Hepatocyte (in vitro differentiated cells): Measurements from ENCODE around the gene CALCOCO2. TPM values are rescaled to one million over a fixed set of nuclear protein-coding genes. Genes with fewer than 3 reads are reported as not detected.

Experiments used
- DNase-seq: peaks from one replicate; pipeline ENCODE4 v3.0.0-alpha.2; 2016; ENCODE audit warnings: low spot score
- H2AFZ ChIP-seq: fragments of 200-600 bp; sonication (generic); 2 replicates; pipeline ENCODE4 v1.6.0; 2016; ENCODE audit warnings: antibody characterized with exemption, mild to moderate bottlenecking
- H3K27ac ChIP-seq: fragments of 200-600 bp; sonication (generic); 2 replicates; pipeline ENCODE4 v1.5.1; 2016; ENCODE audit warnings: mild to moderate bottlenecking
- H3K27me3 ChIP-seq: fragments of 200-600 bp; sonication (generic); 2 replicates; pipeline ENCODE4 v1.6.1; 2016
- H3K36me3 ChIP-seq: fragments of 200-600 bp; sonication (generic); replicated peaks from 2 replicates; pipeline ENCODE4 v1.5.1; 2016; ENCODE audit warnings: low read depth; ENCODE audit not compliant: insufficient read depth
- H3K4me1 ChIP-seq: fragments of 200-600 bp; sonication (generic); 2 replicates; pipeline ENCODE4 v1.5.1; 2016; ENCODE audit warnings: mild to moderate bottlenecking, moderate library complexity; ENCODE audit not compliant: insufficient read depth
- H3K4me2 ChIP-seq: fragments of 200-600 bp; sonication (generic); 2 replicates; pipeline ENCODE4 v1.6.0; 2016
- H3K4me3 ChIP-seq: fragments of 200-600 bp; sonication (generic); 2 replicates; pipeline ENCODE4 v1.5.1; 2016; ENCODE audit warnings: mild to moderate bottlenecking
- H3K79me2 ChIP-seq: fragments of 200-600 bp; sonication (generic); 2 replicates; pipeline ENCODE4 v1.6.0; 2017; ENCODE audit warnings: mild to moderate bottlenecking
- H3K9me2 ChIP-seq: fragments of 200-600 bp; sonication (generic); replicated peaks from 2 replicates; pipeline ENCODE4 v1.6.0; 2017; ENCODE audit warnings: mild to moderate bottlenecking; ENCODE audit not compliant: insufficient read depth
- H3K9me3 ChIP-seq: fragments of 200-600 bp; sonication (generic); 2 replicates; pipeline ENCODE4 v1.5.1; 2016; ENCODE audit warnings: low read depth, mild to moderate bottlenecking
- H4K20me1 ChIP-seq: fragments of 200-600 bp; sonication (generic); 2 replicates; pipeline ENCODE4 v1.6.0; 2016; ENCODE audit warnings: mild to moderate bottlenecking; ENCODE audit not compliant: insufficient read depth, poor library complexity, severe bottlenecking
- EZH2 ChIP-seq: fragments of 200-600 bp; sonication (generic); IDR thresholded peaks from 2 replicates; pipeline ENCODE4 v1.6.1; 2016; ENCODE audit warnings: antibody characterized with exemption, mild to moderate bottlenecking, borderline replicate concordance
- EZH2phosphoT487 ChIP-seq: fragments of 200-600 bp; sonication (generic); IDR thresholded peaks from one replicate; pipeline ENCODE4 v1.6.1; 2018; ENCODE audit warnings: antibody characterized with exemption, mild to moderate bottlenecking, low read depth, moderate library complexity; ENCODE audit not compliant: unreplicated experiment, severe bottlenecking
- WGBS: methylation state at CpG from one replicate; pipeline ENCODE4 v1.1.6; 2016; ENCODE audit warnings: low lambda C conversion rate; ENCODE audit errors: missing lambda C conversion rate; 5-methylcytosine and 5-hydroxymethylcytosine counted together
- polyA plus RNA-seq: library from polyadenylated mRNA; unstranded; fragments of >200 nt; fragmentation: Nextera tagmentation; extraction: Ambion mirVana; gene quantifications from 2 replicates; pipeline ENCODE4 v1.2.1, GENCODE V29; 2016
- total RNA-seq: library from RNA; depleted of rRNA; stranded (reverse); fragments of >200 nt; gene quantifications from 2 replicates; pipeline ENCODE4 v1.2.3, GENCODE V29; 2014
- TF ChIP-seq, protein P1 (sequence below): fragments of 200-600 bp; sonication (generic); IDR thresholded peaks from 2 replicates; pipeline ENCODE4 v1.5.1; 2016; ENCODE audit warnings: antibody characterized with exemption, mild to moderate bottlenecking; ENCODE audit not compliant: poor library complexity

Gene CALCOCO2, protein sequence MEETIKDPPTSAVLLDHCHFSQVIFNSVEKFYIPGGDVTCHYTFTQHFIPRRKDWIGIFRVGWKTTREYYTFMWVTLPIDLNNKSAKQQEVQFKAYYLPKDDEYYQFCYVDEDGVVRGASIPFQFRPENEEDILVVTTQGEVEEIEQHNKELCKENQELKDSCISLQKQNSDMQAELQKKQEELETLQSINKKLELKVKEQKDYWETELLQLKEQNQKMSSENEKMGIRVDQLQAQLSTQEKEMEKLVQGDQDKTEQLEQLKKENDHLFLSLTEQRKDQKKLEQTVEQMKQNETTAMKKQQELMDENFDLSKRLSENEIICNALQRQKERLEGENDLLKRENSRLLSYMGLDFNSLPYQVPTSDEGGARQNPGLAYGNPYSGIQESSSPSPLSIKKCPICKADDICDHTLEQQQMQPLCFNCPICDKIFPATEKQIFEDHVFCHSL
- total RNA-seq (68.8 and 76.3 TPM in 2 replicates), polyA plus RNA-seq (63.4 and 79.2 TPM in 2 replicates)

DNA sequence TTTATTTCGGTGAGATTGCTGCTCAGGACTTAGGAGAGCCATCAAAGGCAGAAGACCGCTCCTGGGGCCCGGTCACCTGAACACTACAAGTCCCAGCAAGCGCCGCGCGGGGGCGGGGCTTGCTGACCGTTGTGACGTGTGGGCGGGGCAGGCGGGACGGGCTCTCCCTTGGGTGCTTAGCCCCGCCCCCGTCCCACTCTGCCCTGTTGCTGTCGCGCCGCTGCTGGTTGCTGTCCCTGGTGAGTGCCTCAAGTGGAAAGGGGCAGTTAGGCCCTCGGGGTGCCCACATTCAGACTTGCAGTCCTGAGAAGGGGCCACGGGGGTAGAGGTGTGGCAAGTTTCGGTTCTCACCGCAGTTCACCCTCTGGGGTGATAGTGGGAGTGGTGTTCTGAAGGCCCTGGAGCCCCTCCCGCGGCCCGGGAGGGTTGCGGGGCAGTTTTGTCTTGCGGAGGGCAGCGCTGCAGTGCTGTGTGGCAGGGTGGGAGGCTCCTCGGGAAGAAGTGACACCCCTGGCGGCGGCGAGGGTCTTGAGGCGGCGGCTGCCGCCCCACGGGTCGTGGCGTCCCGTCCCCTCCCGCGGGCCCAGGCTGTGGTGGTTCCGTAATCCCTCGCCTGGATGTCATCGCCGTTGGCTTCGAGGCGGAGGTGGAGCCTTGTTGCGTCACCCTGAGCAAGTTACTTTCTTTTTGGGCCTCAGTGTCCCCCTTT, at the start of gene CALCOCO2:
CALCOCO2 (plus strand) TSS at position 196 of the 709 bp plus-strand sequence. CDS start 10,673 bp downstream, outside the sequence.
- H3K9me2 ChIP-seq: no peaks in the 10 kb centered on the region
- peaks cover 10% of the 10 kb centered on the region for H3K4me1 ChIP-seq
- H3K27me3 ChIP-seq: no peaks in the 10 kb centered on the region
- WGBS: under 1% methylated on average over 48 of the region's 48 CpGs
- H2AFZ ChIP-seq: peak within 1 kb of the TSS; percentile 77
- no peak for TF ChIP-seq EZH2phosphoT487
- TF ChIP-seq EZH2: no peak
- TF ChIP-seq, protein P1, sequence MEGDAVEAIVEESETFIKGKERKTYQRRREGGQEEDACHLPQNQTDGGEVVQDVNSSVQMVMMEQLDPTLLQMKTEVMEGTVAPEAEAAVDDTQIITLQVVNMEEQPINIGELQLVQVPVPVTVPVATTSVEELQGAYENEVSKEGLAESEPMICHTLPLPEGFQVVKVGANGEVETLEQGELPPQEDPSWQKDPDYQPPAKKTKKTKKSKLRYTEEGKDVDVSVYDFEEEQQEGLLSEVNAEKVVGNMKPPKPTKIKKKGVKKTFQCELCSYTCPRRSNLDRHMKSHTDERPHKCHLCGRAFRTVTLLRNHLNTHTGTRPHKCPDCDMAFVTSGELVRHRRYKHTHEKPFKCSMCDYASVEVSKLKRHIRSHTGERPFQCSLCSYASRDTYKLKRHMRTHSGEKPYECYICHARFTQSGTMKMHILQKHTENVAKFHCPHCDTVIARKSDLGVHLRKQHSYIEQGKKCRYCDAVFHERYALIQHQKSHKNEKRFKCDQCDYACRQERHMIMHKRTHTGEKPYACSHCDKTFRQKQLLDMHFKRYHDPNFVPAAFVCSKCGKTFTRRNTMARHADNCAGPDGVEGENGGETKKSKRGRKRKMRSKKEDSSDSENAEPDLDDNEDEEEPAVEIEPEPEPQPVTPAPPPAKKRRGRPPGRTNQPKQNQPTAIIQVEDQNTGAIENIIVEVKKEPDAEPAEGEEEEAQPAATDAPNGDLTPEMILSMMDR: no peak
- H4K20me1 ChIP-seq: peaks cover 8% of the 10 kb centered on the region
- peaks cover 48% of the 10 kb centered on the region for H3K79me2 ChIP-seq
- peak within 1 kb of the TSS; percentile 79 for H3K4me3 ChIP-seq
- peak within 1 kb of the TSS; percentile 95 for H3K4me2 ChIP-seq
- no peaks in the 10 kb centered on the region for H3K9me3 ChIP-seq
- DNase-seq: peak; percentile 98
- no peaks in the 10 kb centered on the region for H3K36me3 ChIP-seq
- peak within 1 kb of the TSS; percentile 94 for H3K27ac ChIP-seq

DNA sequence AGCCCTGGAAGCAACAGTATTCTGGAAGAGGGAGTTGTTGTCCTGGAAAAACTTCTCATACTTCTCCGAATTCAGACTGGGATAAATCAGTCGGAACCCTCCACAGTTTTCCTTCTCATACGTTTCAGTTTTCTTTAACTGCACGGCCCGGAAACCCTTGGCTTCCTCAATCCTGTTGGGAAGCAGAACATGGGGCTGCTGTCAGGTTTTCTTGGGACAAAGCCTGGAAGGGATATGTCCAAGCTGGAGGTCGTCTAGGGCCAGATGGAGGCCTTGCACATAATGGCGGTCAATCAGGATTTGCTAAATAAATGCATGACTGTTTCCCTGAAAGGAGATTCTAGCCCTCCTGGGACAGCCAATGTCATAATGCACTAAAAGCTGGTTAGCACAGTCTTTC, 43.0 kb upstream of the CALCOCO2 start:
- no peak overlapping the region for H3K4me3 ChIP-seq
- 87% methylated on average over 7 of the region's 7 CpGs for WGBS
- TF ChIP-seq EZH2phosphoT487 (no peak), EZH2 (no peak)
- TF ChIP-seq, protein P1: no peak
- H3K27me3 ChIP-seq: peaks cover 5% of the 10 kb centered on the region
- no peaks in the 10 kb centered on the region for H3K9me3 ChIP-seq
- no peak overlapping the region for H3K4me2 ChIP-seq
- H3K4me1 ChIP-seq: no peaks in the 10 kb centered on the region
- H3K36me3 ChIP-seq: no peaks in the 10 kb centered on the region
- no peak for DNase-seq
- H3K79me2 ChIP-seq: no peaks in the 10 kb centered on the region
- no peak overlapping the region for H3K27ac ChIP-seq
- no peaks in the 10 kb centered on the region for H4K20me1 ChIP-seq
- no peaks in the 10 kb centered on the region for H3K9me2 ChIP-seq
- no peak overlapping the region for H2AFZ ChIP-seq

DNA sequence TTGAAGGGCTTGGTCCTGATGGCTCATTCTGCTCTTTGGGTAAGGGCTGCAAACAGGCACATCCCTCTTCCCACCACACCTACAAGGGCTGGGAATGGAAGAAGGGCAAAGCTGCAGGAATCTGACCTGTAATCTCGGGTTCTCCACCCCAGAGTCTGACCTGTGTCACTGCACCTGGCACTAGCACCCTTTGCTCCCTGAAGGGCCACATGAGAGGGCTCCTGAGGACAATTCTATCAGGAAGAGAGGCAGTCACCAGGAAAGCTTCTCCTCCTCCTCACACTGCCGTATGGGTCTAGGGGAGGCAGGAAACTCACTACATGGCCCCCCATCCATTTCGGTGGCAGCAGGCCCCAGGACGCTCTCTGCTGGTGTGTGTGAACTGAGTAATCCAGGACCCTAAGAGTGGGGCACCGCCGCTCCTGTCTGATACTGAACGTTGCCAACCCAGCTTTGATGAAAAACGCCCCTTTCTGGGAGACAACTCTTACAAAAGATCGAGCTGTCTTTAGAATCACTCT, 40.2 kb upstream of the CALCOCO2 start:
- TF ChIP-seq EZH2phosphoT487 (no peak), EZH2 (no peak)
- TF ChIP-seq, protein P1: no peak
- Histone ChIP-seq H3K79me2 (no peaks in the 10 kb centered on the region), H3K27ac (no peak overlapping the region), H3K27me3 (peaks cover 5% of the 10 kb centered on the region), H3K9me2 (no peaks in the 10 kb centered on the region), H3K9me3 (no peaks in the 10 kb centered on the region), H3K4me3 (no peak overlapping the region), H3K4me2 (no peak overlapping the region), H4K20me1 (no peaks in the 10 kb centered on the region), H3K4me1 (peaks cover 11% of the 10 kb centered on the region), H3K36me3 (no peaks in the 10 kb centered on the region), H2AFZ (no peak overlapping the region)
- WGBS: 37% methylated on average over 9 of the region's 9 CpGs
- no peak for DNase-seq
